ENCODE measurements around the gene MCF2L. TPM values are rescaled to one million over a fixed set of nuclear protein-coding genes. Genes with fewer than 3 reads are reported as not detected.

Gene MCF2L
- total RNA-seq, 4 donors from 2014 or later = 62.1 to 186 (median 91.3) TPM

- H3K4me3 ChIP-seq = no peak overlapping the region
- in situ Hi-C loops (cut with MboI; ENCODE audit: low pct_ligation_motif_present in 1 of 4, low pct_unique_long_range_greater_than_20kb in 1 of 4, low sequenced_read_pairs in 3 of 4) (no loop called here), intact Hi-C loops (cut with DNase I; ENCODE audit: low total_unique reads) (no loop called here)
- H3K27me3 ChIP-seq = peaks cover 16% of the 10 kb centered on the region
- no peaks in the 10 kb centered on the region for H3K9me3 ChIP-seq
- H3K27ac ChIP-seq = no peak overlapping the region
- no peak for DNase-seq
- no peak for TF ChIP-seq POLR2A (IDR thresholded peaks at IDR 0.05)
- TF ChIP-seq CTCF (IDR thresholded peaks at IDR 0.05) = no peak
- TF ChIP-seq POLR2AphosphoS5 (IDR thresholded peaks at IDR 0.05) = no peak
- TF ChIP-seq EP300 (IDR thresholded peaks at IDR 0.05; ENCODE audit: low read depth) = no peak
- 72 to 84% methylated on average over 11 to 19 of the region's 19 CpGs for WGBS, 2 donors (ENCODE audit: low coverage in 1 of 2)
- H3K36me3 ChIP-seq = no peaks in the 10 kb centered on the region
- H3K4me1 ChIP-seq = peaks cover 0 to 7% (median 0%) of the 10 kb centered on the region in 4 donors
Observed at GRCh38 chr13:113125506-113126264, 156.7 kb downstream of the MCF2L start.

- no peak for DNase-seq
- Histone ChIP-seq H3K4me3 (no peak overlapping the region), H3K4me1 (peaks cover 0 to 7% (median 0%) of the 10 kb centered on the region in 4 donors), H3K9me3 (no peaks in the 10 kb centered on the region), H3K36me3 (no peaks in the 10 kb centered on the region), H3K27me3 (peaks cover 16% of the 10 kb centered on the region), H3K27ac (no peak overlapping the region)
- WGBS, 2 donors (ENCODE audit: low coverage in 1 of 2) = 86% methylated on average over 18 of the region's 18 CpGs; no CpG with 5 or more reads in 1 of the 2 donors
- TF ChIP-seq EP300 (IDR thresholded peaks at IDR 0.05; ENCODE audit: low read depth) = no peak
- TF ChIP-seq CTCF (IDR thresholded peaks at IDR 0.05) = no peak
- TF ChIP-seq POLR2A (IDR thresholded peaks at IDR 0.05) = no peak
- no peak for TF ChIP-seq POLR2AphosphoS5 (IDR thresholded peaks at IDR 0.05)
- intact Hi-C loops (cut with DNase I; ENCODE audit: low total_unique reads) = no loop called here
- in situ Hi-C loops (cut with MboI; ENCODE audit: low pct_ligation_motif_present in 1 of 4, low pct_unique_long_range_greater_than_20kb in 1 of 4, low sequenced_read_pairs in 3 of 4) = no loop called here
Observed at GRCh38 chr13:113126265-113127150, 157.5 kb downstream of the MCF2L start.

- intact Hi-C loops (cut with DNase I; ENCODE audit: low total_unique reads) (no loop called here), in situ Hi-C loops (cut with MboI; ENCODE audit: low pct_ligation_motif_present in 1 of 4, low pct_unique_long_range_greater_than_20kb in 1 of 4, low sequenced_read_pairs in 3 of 4) (no loop called here)
- no peaks in the 10 kb centered on the region for H3K4me1 ChIP-seq
- H3K9me3 ChIP-seq = no peaks in the 10 kb centered on the region
- peaks cover 16% of the 10 kb centered on the region for H3K27me3 ChIP-seq
- no peak for TF ChIP-seq POLR2A (IDR thresholded peaks at IDR 0.05)
- no peak for TF ChIP-seq CTCF (IDR thresholded peaks at IDR 0.05)
- no peak for TF ChIP-seq EP300 (IDR thresholded peaks at IDR 0.05; ENCODE audit: low read depth)
- TF ChIP-seq POLR2AphosphoS5 (IDR thresholded peaks at IDR 0.05) = no peak
- H3K4me3 ChIP-seq = no peak overlapping the region
- no peak for DNase-seq
- 80 to 85% methylated on average over 18 to 27 of the region's 27 CpGs for WGBS, 2 donors (ENCODE audit: low coverage in 1 of 2)
- H3K27ac ChIP-seq = no peak overlapping the region
- H3K36me3 ChIP-seq = no peaks in the 10 kb centered on the region
Observed at GRCh38 chr13:113129480-113129879, 160.5 kb downstream of the MCF2L start.

Measured in transverse colon (tissue), 4 donors.